Large intestine (tissue), 3 donors: Measurements from ENCODE around the gene PTPRU. TPM values are rescaled to one million over a fixed set of nuclear protein-coding genes. Genes with fewer than 3 reads are reported as not detected.

Experiments
- DNase-seq, 2 donors: peaks; one replicate each; pipeline versions ENCODE4 v3.0.0 to v3.0.0-alpha.2; 2013
- H3K27ac ChIP-seq: one replicate; pipeline ENCODE4 v1.5.1; 2013; ENCODE audit warnings: low read length
- H3K27me3 ChIP-seq: 2 replicates; pipeline ENCODE4 v1.6.1; 2013; ENCODE audit warnings: low read length; ENCODE audit not compliant: control insufficient read depth, insufficient read depth
- H3K36me3 ChIP-seq: 2 replicates; pipeline ENCODE4 v1.6.1; 2013; ENCODE audit warnings: low read length; ENCODE audit not compliant: control insufficient read depth, insufficient read depth
- H3K4me1 ChIP-seq: one replicate; pipeline ENCODE4 v1.6.1; 2013; ENCODE audit warnings: low read length; ENCODE audit not compliant: control insufficient read depth, insufficient read depth
- H3K4me3 ChIP-seq: one replicate; pipeline ENCODE4 v1.5.1; 2013; ENCODE audit warnings: low read length
- H3K9me3 ChIP-seq: one replicate; pipeline ENCODE4 v1.6.1; 2013; ENCODE audit warnings: mild to moderate bottlenecking, low read depth, low read length, moderate library complexity; ENCODE audit not compliant: control insufficient read depth
- WGBS: methylation state at CpG from one replicate; pipeline ENCODE4 v1.1.5; 2013; ENCODE audit warnings: low lambda C conversion rate; ENCODE audit not compliant: insufficient coverage; 5-methylcytosine and 5-hydroxymethylcytosine counted together
- polyA plus RNA-seq: library from polyadenylated mRNA; unstranded; fragments of 120-200 nt; gene quantifications from one replicate; pipeline ENCODE4 v1.2.1, GENCODE V29; 2013

The PTPRU gene
- polyA plus RNA-seq, 1 donor, result 17.6 TPM

DNA sequence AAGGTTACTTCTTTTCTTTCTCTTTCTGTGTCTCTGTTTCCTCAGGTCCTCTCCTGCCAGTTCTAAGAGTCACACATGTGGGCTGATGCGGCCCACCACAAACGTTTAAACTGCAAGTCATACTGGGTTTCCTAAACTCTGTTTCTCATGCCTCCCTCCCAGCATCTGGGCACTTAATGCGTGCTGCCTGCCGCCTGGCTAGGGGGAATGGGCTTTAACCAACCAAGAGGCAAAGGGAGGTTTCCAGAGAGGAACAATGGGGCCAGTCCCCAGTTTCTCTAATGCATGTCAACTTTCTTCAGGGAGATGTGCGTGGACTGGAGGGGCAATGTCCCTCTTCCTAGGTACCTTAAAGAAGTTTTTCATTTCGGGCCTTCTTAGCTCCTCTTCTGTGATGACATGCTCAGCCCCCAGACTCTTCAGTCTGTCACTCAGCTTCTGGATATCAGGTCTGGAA is 34.7 kb upstream of the PTPRU start:
- Histone ChIP-seq H3K36me3 (peaks cover 76% of the 10 kb centered on the region), H3K4me3 (no peak overlapping the region), H3K9me3 (no peaks in the 10 kb centered on the region), H3K4me1 (peaks cover 4% of the 10 kb centered on the region), H3K27me3 (no peaks in the 10 kb centered on the region), H3K27ac (no peak overlapping the region)
- DNase-seq, result no peak
- no CpG with 5 or more reads among the region's 6 CpGs for WGBS

DNA sequence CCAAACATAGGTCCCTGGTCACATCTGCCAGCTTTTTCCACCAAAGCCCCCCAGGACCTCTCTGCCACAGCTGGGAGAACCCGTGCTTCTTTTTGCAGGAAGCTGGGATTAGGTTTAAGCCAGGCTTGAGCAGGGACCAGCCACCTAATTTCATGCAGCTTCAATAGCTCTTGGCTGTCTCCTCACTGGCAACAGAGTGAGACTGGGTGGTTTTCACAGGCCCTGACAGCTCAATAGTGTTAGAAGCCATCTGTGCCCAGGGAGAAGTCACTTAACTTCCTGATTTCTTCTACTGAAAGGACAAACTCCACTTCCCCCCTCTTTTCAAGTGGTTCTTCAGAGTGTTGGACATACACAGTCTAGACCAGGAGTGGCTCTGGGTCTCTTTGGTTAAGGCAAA is 34.3 kb upstream of the PTPRU start:
- H3K9me3 ChIP-seq, result no peaks in the 10 kb centered on the region
- H3K27ac ChIP-seq, result peak overlapping the region; percentile 16
- WGBS, result no CpG with 5 or more reads among the region's 1 CpG
- DNase-seq, result no peak
- H3K27me3 ChIP-seq, result no peaks in the 10 kb centered on the region
- H3K4me3 ChIP-seq, result no peak overlapping the region
- peaks cover 74% of the 10 kb centered on the region for H3K36me3 ChIP-seq
- peaks cover 4% of the 10 kb centered on the region for H3K4me1 ChIP-seq

DNA sequence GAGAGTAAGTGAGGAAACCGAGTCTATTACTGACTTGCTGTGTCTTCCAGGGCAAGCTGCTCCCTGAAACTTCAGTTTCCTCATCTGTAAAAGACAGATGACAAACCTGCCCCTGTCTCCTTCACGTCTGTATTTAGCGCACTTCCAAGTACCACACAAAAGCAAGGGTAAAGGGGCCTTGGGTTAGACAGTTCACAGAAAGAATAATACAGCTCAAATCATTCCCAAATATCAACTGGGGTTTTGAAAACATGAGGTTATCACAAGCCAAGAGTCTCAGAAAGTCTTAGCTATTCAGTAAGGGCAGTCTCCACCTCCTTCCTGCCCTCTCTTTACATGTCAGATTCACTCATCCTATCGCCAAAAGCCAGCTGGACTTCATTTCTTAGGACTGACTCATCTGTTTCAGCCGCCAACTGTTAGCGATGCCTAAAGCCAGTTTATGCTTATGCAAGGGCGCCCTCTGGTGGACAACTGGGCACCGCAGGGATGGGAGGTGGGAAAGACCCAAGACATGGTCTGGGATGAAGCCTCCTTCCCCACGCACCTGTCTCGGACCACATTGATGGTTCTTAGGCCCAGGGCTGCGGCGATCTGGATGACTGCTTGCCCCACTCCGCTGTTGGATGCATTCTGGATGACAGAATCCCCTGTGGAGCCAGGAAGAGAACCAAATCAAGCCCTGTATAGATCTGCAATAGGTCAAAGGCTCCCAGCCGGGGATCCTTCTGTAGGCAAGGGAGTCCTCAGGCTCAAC is 33.6 kb upstream of the PTPRU start:
- DNase-seq, result peak; percentile 88 to 93
- Histone ChIP-seq H3K36me3 (peaks cover 68% of the 10 kb centered on the region), H3K9me3 (no peaks in the 10 kb centered on the region), H3K27me3 (no peaks in the 10 kb centered on the region), H3K4me3 (no peak overlapping the region), H3K4me1 (peaks cover 11% of the 10 kb centered on the region), H3K27ac (peak overlapping the region; percentile 16)
- WGBS, result no CpG with 5 or more reads among the region's 14 CpGs

DNA sequence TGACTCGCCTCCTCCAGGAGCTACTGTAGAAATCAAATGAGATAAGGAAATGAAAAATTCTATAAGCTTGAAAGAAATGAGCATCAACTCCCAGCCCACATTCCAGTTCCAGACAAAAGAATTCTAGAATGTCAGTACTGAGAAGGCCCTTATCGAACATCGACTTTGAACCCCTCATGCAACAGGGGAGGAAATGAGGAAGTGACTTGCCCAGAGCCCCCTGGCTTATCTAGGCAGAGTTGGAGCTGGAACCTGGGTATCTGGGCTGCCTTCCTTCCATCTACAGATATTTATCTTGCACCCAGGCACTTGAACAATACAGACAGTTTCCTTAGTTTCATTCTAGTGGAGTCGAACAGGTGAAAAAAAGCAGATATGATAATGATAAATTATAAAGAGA is 27.9 kb upstream of the PTPRU start:
- H3K27ac ChIP-seq, result peak overlapping the region; percentile 36

DNA sequence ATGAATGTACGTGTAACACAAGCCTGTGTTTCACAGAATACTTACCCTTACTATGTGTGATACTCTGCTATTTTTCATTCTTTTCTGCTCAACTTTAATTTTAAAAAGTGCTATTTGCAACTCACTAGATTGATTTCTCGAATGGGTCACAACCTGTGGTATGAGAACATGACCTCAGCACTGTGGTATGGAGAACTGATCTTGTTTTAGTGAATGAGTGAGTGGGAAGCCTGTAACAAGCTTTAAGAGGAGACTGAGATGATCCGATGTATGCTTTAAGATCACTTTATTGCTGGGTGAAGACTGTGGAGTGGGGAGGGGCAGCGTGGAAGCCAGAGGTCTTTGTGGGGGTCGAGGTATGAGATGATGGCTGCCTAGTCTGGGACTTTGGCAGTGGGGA is 27.1 kb upstream of the PTPRU start:
- 100% methylated on average over 1 of the region's 5 CpGs for WGBS
- peaks cover 50% of the 10 kb centered on the region for H3K36me3 ChIP-seq
- peaks cover 16% of the 10 kb centered on the region for H3K4me1 ChIP-seq
- peak overlapping the region; percentile 36 for H3K27ac ChIP-seq
- DNase-seq, result no peak
- H3K27me3 ChIP-seq, result no peaks in the 10 kb centered on the region
- no peak overlapping the region for H3K4me3 ChIP-seq
- H3K9me3 ChIP-seq, result no peaks in the 10 kb centered on the region

More for the DNA sequence above, 27.9 kb upstream of the PTPRU start:
- peak; percentile 72 to 82 for DNase-seq
- H3K4me1 ChIP-seq, result peaks cover 16% of the 10 kb centered on the region
- H3K4me3 ChIP-seq, result no peak overlapping the region
- H3K9me3 ChIP-seq, result no peaks in the 10 kb centered on the region
- H3K36me3 ChIP-seq, result peaks cover 54% of the 10 kb centered on the region
- no CpG with 5 or more reads among the region's 4 CpGs for WGBS
- H3K27me3 ChIP-seq, result no peaks in the 10 kb centered on the region

DNA sequence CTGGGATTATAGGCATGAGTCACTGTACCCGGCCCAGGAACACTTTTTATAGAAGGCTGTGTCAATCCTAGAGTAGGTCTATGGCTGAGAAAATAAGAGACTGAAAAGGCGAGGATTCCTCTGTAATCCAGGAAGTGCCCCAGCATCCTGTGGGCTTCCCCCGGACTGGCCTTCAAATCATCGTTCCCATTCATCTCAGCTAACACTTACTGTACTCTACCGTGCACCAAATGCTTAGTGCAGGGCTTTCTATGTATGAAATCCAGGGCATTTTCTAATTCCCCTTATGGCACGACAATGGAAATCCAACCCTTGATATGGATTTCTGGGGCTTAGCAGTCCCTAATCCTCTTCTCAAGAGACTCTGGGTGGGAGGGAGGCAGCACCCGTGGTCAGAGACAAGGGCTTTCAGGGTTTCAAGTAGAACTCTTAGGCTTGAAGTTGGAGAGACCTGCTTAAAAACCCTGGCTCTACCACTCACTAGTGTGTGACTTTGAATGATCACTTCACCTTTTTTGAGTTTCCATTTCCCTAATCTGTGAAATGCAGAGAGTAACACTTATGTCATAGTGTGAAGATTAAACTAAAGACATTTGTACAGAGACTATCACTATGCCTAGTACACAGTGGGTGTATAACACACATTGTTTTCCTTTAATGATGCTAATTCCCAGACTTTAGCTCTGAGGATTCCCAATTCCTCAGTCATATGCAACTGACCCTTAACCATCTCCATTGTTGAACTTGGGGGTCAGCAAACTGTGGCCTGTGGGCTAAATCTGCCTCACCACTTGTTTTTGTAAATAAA is 25.8 kb upstream of the PTPRU start:
- Histone ChIP-seq H3K9me3 (no peaks in the 10 kb centered on the region), H3K4me3 (no peak overlapping the region), H3K4me1 (peaks cover 16% of the 10 kb centered on the region), H3K27ac (no peak overlapping the region), H3K36me3 (peaks cover 54% of the 10 kb centered on the region), H3K27me3 (no peaks in the 10 kb centered on the region)
- no peak for DNase-seq
- WGBS, result no CpG with 5 or more reads among the region's 7 CpGs

DNA sequence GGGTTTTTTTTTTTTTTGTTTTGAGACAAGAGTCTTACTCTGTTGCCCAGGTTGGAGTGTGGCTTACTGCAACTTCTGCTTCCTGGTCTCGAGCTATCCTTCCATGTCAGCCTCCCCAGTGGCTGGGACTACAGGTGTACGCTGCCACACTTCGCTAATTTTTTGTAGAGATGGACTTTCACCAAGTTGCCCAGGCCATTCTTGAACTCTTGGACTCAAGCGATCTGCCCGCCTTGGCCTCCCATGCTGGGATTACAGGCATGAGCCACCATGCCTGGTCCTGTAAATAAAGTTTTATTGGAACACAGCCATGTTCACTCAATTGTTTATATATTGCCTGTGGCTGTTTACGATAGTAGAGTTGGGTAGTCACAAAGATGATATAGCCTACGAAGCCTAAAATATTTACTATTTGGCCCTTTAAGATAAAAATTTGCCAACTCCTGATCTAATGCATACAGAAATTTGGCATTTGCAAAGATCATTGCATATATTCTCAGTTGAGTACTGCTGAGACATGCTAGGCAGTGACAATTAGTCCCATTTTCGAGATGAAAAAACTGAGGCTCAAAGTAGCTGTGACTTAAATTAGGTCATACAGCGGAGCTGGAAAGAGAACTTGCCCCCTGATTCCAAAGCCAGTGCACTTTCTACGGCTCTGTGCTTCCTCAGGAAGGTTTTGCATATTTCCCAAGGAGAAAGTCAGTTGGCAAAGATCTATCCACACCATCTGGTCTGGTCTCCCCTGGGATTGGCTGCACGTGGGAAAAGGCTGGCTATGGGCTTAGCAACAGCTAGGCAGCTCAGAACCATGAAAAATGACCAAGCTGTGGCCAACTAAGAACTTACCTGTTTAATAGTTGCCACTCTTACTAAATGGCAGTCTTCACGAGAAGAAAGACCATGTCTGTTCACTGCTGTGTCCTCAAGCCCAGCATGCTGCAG is 25.0 kb upstream of the PTPRU start:
- no peak for DNase-seq
- Histone ChIP-seq H3K9me3 (no peaks in the 10 kb centered on the region), H3K27ac (no peak overlapping the region), H3K27me3 (no peaks in the 10 kb centered on the region), H3K4me3 (no peak overlapping the region), H3K36me3 (peaks cover 57% of the 10 kb centered on the region), H3K4me1 (peaks cover 16% of the 10 kb centered on the region)
- no CpG with 5 or more reads among the region's 12 CpGs for WGBS

DNA sequence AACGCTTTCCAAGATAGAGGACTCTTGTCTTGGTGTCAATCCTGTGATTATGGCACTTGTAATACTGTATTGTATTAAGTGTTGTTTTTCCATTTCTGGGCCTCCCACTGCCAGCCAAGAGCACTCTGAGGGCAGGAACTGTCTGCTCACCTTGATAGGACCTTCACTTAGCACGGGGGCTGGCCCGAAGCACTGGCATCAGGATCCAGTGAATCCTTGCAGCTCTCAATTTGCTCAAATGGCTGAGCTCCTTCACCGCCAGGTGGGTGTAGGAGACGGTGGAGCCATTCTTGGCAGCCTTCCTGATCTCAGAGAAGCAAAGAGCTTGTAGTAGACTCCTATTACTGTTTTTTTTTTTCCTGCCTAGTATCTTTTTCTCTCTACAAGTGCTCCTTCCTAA is 23.3 kb upstream of the PTPRU start:
- peaks cover 8% of the 10 kb centered on the region for H3K4me1 ChIP-seq
- H3K27me3 ChIP-seq, result no peaks in the 10 kb centered on the region
- no peak overlapping the region for H3K27ac ChIP-seq
- no peak for DNase-seq
- no CpG with 5 or more reads among the region's 5 CpGs for WGBS
- H3K4me3 ChIP-seq, result no peak overlapping the region
- H3K9me3 ChIP-seq, result no peaks in the 10 kb centered on the region
- peaks cover 54% of the 10 kb centered on the region for H3K36me3 ChIP-seq

DNA sequence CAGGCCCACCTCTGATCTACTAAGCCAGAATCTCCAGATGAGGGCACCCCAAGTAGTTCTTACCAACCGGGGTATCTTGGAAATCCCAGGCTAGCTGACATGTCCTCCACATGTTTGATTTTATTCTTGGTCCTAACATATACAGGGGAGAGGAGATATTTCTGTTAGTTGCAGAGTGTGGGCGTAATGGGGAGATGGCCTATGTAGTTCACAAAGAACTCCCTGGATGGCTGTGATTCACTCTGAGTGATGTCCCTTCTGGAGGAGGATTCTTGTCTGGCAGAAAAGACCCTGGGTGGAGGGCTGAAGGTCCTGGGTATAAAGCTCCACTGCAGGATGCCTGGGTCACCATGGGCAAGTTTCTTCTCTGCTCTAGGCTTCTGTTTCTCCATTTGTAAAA is 18.7 kb upstream of the PTPRU start:
- peaks cover 47% of the 10 kb centered on the region for H3K36me3 ChIP-seq
- H3K27ac ChIP-seq, result no peak overlapping the region
- WGBS, result no CpG with 5 or more reads among the region's 2 CpGs

DNA sequence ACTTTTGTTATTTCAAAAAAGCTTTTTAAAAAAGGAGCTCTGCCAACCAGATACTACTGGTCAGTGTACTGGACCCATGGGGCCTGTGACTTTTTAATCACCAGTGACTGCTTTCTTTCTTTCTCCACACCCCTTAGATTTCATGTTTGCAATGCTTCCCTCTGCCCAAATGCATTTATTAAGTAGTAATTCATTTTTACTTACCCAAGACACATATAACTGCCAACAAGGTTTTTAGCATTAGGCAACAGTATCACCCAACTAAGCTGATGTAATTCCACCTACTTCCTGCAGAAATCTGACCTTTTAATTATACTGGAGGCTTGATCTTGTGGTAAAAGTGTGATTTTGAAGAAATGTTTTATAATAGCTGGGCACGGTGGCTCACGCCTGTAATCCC is 18.1 kb upstream of the PTPRU start:
- no CpG with 5 or more reads among the region's 2 CpGs for WGBS
- no peak for DNase-seq
- H3K27ac ChIP-seq, result no peak overlapping the region
- H3K4me1 ChIP-seq, result no peaks in the 10 kb centered on the region
- peaks cover 44% of the 10 kb centered on the region for H3K36me3 ChIP-seq
- no peaks in the 10 kb centered on the region for H3K27me3 ChIP-seq
- no peak overlapping the region for H3K4me3 ChIP-seq
- H3K9me3 ChIP-seq, result no peaks in the 10 kb centered on the region

More for the DNA sequence above, 18.7 kb upstream of the PTPRU start:
- Histone ChIP-seq H3K4me1 (no peaks in the 10 kb centered on the region), H3K27me3 (no peaks in the 10 kb centered on the region), H3K4me3 (no peak overlapping the region), H3K9me3 (no peaks in the 10 kb centered on the region)
- no peak for DNase-seq
